Tibial artery (tissue), 4 donors: ENCODE data around the gene B3GALT6.

ENCODE experiments used
- DNase-seq, 2 donors: peaks; one replicate each; pipeline ENCODE4 v3.0.0-alpha.2; 2019
- H3K27ac ChIP-seq, 2 donors: fragments of 200-600 bp; sonication (generic) in 1 of 2; 1 replicate in 1 of 2; 2 replicates in 1 of 2; pipeline ENCODE4 v1.5.1; 2018 to 2019; ENCODE audit warnings: mild to moderate bottlenecking in 1 of 2
- H3K27me3 ChIP-seq, 2 donors: fragments of 200-600 bp; sonication (generic) in 1 of 2; one replicate each; pipeline versions ENCODE4 v1.5.1 to v1.6.0; 2016 to 2019
- H3K36me3 ChIP-seq, 3 donors: fragments of 200-600 bp; sonication (generic) in 2 of 3; one replicate each; pipeline ENCODE4 v1.5.1; 2016 to 2019; ENCODE audit warnings: mild to moderate bottlenecking in 2 of 3
- H3K4me1 ChIP-seq, 4 donors: fragments of 200-600 bp; sonication (generic) in 2 of 4; 1 replicate in 3 of 4; 2 replicates in 1 of 4; pipeline ENCODE4 v1.5.1; 2016 to 2019
- H3K4me3 ChIP-seq, 2 donors: fragments of 200-600 bp; sonication (generic) in 1 of 2; 1 replicate in 1 of 2; 2 replicates in 1 of 2; pipeline ENCODE4 v1.5.1; 2018 to 2019; ENCODE audit warnings: mild to moderate bottlenecking in 2 of 2
- H3K9me3 ChIP-seq, 3 donors: fragments of 200-600 bp; sonication (generic) in 1 of 3; one replicate each; pipeline ENCODE4 v1.5.1; 2016 to 2019
- CTCF ChIP-seq, 2 experiments: fragments of 200-600 bp in 1 of 2; fragments of 450-650 bp in 1 of 2; IDR thresholded peaks; one replicate each; pipeline ENCODE4 v1.5.1; 2017 to 2019; ENCODE audit warnings: antibody characterized with exemption in 2 of 2, mild to moderate bottlenecking in 1 of 2, moderate library complexity in 1 of 2
- intact Hi-C: fragments of 100-400 bp; cut with DNase I; formaldehyde crosslinking; loops from one replicate; pipeline ENCODE4 v1.15.0; 2023; ENCODE audit warnings: low total_unique reads

B3GALT6 gene

GRCh38 chr1:1237874-1238701 lies 6.1 kb downstream of the B3GALT6 start:
- no peak for DNase-seq
- peaks cover 0 to 32% (median 5%) of the 10 kb centered on the region in 3 donors for H3K36me3 ChIP-seq
- H3K9me3 ChIP-seq, result no peaks in the 10 kb centered on the region
- no peak overlapping the region for H3K27ac ChIP-seq
- TF ChIP-seq CTCF (IDR thresholded peaks at IDR 0.05), result no peak
- no peak overlapping the region for H3K4me3 ChIP-seq
- H3K27me3 ChIP-seq, result peaks cover 0 to 46% of the 10 kb centered on the region in 2 donors
- peaks cover 0 to 32% (median 4%) of the 10 kb centered on the region in 4 donors for H3K4me1 ChIP-seq
- intact Hi-C loops, result no loop called here

DNA sequence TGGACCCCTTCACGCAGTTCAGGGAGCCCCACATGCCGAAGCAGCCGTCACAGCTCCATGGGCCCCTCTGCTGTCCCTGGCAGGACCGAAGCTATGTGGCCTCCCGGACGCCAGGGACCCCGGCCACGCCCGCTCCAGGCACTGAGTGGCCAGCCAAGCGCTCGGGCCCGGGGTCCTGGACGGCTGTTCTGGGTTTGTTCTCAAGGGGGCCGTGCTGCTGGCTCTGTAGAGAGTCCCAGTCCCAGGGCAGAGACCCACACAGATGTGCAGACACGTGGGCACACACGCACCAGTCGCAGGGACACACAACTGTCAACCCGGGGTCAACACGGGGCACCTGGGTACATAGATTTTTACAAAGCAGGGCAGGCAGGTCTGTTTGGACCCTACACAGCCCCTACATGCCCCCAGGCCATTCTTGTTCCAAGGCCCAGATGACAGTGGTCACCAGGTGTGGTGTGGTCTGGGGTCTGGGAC lies 6.7 kb downstream of the B3GALT6 start:
- intact Hi-C loops, result no loop called here
- no peak overlapping the region for H3K27ac ChIP-seq
- peaks cover 0 to 31% (median 5%) of the 10 kb centered on the region in 3 donors for H3K36me3 ChIP-seq
- H3K4me3 ChIP-seq, result no peak overlapping the region
- peaks cover 0 to 29% (median 0%) of the 10 kb centered on the region in 4 donors for H3K4me1 ChIP-seq
- DNase-seq, result no peak
- TF ChIP-seq CTCF (IDR thresholded peaks at IDR 0.05), result no peak
- peaks cover 0 to 46% of the 10 kb centered on the region in 2 donors for H3K27me3 ChIP-seq
- no peaks in the 10 kb centered on the region for H3K9me3 ChIP-seq

DNA sequence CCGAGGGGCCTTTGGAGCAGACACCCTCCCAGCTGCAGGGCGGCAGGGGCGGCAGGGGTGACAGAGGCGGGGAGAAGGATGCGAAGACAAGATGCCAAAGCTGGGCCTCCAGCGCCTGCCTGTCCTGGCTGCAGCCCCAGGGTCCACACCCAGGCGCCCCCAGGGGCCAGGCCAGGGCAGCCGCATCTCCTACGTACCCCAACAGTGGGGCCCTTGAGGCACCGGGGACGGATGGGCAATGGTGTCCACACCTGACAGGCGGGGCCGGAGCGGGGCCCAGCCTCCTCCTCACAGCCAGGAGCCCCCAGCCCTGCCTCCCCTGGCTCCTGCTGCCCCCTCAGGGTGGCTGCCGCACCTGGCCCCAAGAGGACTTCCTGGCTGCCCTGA lies 7.2 kb downstream of the B3GALT6 start:
- no peak for DNase-seq
- H3K27ac ChIP-seq, result no peak overlapping the region
- peaks cover 0 to 46% of the 10 kb centered on the region in 2 donors for H3K27me3 ChIP-seq
- H3K4me1 ChIP-seq, result peaks cover 0 to 29% (median 0%) of the 10 kb centered on the region in 4 donors
- H3K36me3 ChIP-seq, result peaks cover 0 to 26% (median 5%) of the 10 kb centered on the region in 3 donors
- TF ChIP-seq CTCF (IDR thresholded peaks at IDR 0.05), result no peak
- no peaks in the 10 kb centered on the region for H3K9me3 ChIP-seq
- no peak overlapping the region for H3K4me3 ChIP-seq
- intact Hi-C loops, result no loop called here

DNA sequence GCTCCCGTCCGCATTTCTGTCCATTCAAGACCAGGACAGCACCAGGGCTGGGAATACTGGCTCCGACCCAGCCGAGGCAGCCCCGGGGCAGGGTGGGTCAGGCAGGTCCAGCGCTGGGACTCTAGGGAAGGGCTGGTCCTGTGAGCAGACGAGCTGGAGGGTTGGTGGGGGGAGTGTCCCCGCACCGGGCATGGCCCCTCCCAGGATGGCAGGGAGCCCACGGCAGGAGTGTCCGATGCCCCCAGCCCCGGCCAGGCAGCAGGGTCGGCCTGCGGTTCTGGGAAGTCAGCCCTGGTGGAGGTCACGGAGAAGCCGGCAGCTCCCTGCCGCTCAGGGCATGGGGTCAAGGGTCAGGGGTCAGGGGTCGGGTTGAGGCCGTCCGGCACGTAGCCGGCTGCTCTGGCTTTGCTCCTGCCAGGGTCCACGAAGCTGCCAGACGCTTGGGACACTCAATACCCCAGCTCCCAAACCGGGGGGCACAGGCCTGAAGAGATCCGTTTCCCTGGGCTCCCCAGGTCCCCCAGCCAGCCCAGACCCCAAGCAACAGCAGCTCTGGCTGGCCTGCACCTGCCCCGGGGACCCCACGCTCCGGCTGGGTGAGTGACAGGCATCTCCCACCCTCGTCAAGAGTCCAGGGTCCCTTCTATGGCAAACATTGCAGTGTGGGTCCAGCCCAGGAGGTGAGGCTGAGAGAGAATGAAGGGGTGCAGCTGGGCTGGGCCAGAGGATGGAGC lies 7.7 kb downstream of the B3GALT6 start:
- DNase-seq, result no peak
- no peaks in the 10 kb centered on the region for H3K9me3 ChIP-seq
- no peak overlapping the region for H3K4me3 ChIP-seq
- intact Hi-C loops, result no loop called here
- no peak for TF ChIP-seq CTCF (IDR thresholded peaks at IDR 0.05)
- H3K27me3 ChIP-seq, result peaks cover 0 to 46% of the 10 kb centered on the region in 2 donors
- peaks cover 0 to 21% (median 5%) of the 10 kb centered on the region in 3 donors for H3K36me3 ChIP-seq
- H3K27ac ChIP-seq, result no peak overlapping the region
- H3K4me1 ChIP-seq, result peaks cover 0 to 29% (median 0%) of the 10 kb centered on the region in 4 donors

DNA sequence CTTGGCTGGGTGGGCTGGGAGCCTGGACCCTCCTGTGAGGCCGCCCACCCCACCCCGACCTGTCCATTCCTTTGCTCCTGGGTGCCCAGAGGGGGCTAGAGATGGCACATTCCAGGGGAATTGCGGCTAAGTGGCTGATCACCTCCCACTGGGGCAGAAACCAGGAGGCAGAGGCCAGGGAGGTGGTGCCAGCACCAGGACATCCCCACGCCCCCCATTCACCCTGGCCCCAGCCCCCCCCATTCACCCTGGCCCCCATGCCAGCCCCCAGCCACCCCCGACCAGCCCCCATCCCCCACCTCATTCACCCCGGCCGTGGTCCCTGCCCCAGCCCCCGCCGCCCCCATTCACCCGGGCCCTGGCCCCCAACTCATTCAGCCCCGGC lies 8.3 kb downstream of the B3GALT6 start:
- Histone ChIP-seq H3K27ac (no peak overlapping the region), H3K27me3 (peaks cover 0 to 48% of the 10 kb centered on the region in 2 donors), H3K9me3 (no peaks in the 10 kb centered on the region), H3K4me3 (no peak overlapping the region), H3K4me1 (peaks cover 0 to 29% (median 0%) of the 10 kb centered on the region in 4 donors), H3K36me3 (peaks cover 0 to 15% (median 5%) of the 10 kb centered on the region in 3 donors)
- DNase-seq, result no peak
- no peak for TF ChIP-seq CTCF (IDR thresholded peaks at IDR 0.05)
- intact Hi-C loops, result no loop called here
